ENCODE measurements around the gene BNC1.

Gene BNC1

GRCh38 chr15:83322061-83322460 lies 37.6 kb upstream of the BNC1 start:
- Histone ChIP-seq H3K27me3 (ENCODE audit: insufficient read depth, low read depth, severe bottlenecking) (no peaks in the 10 kb centered on the region), H3K9me3 (ENCODE audit: severe bottlenecking) (no peaks in the 10 kb centered on the region), H3K4me3 (ENCODE audit: low read depth, low read length) (no peak overlapping the region), H3K27ac (no peak overlapping the region), H3K36me3 (no peaks in the 10 kb centered on the region)
- no peak for TF ChIP-seq CTCF (IDR thresholded peaks at IDR 0.05; ENCODE audit: low read depth, low read length)
- no peak for DNase-seq

- Histone ChIP-seq H3K36me3 (no peaks in the 10 kb centered on the region), H3K27me3 (ENCODE audit: insufficient read depth, low read depth, severe bottlenecking) (no peaks in the 10 kb centered on the region), H3K27ac (no peak overlapping the region), H3K4me3 (ENCODE audit: low read depth, low read length) (no peak overlapping the region), H3K9me3 (ENCODE audit: severe bottlenecking) (no peaks in the 10 kb centered on the region)
- no peak for DNase-seq
- TF ChIP-seq CTCF (IDR thresholded peaks at IDR 0.05; ENCODE audit: low read depth, low read length): no peak
These were observed 36.4 kb upstream of the BNC1 start for GRCh38 chr15:83320844-83321243.

GRCh38 chr15:83320404-83320803 lies 35.9 kb upstream of the BNC1 start:
- no peak overlapping the region for H3K27ac ChIP-seq
- H3K27me3 ChIP-seq (ENCODE audit: insufficient read depth, low read depth, severe bottlenecking): no peaks in the 10 kb centered on the region
- no peaks in the 10 kb centered on the region for H3K9me3 ChIP-seq (ENCODE audit: severe bottlenecking)
- H3K36me3 ChIP-seq: no peaks in the 10 kb centered on the region
- no peak for TF ChIP-seq CTCF (IDR thresholded peaks at IDR 0.05; ENCODE audit: low read depth, low read length)
- H3K4me3 ChIP-seq (ENCODE audit: low read depth, low read length): no peak overlapping the region
- DNase-seq: no peak

- TF ChIP-seq CTCF (IDR thresholded peaks at IDR 0.05; ENCODE audit: low read depth, low read length): no peak
- H3K9me3 ChIP-seq (ENCODE audit: severe bottlenecking): no peaks in the 10 kb centered on the region
- no peak overlapping the region for H3K27ac ChIP-seq
These were observed 35.3 kb upstream of the BNC1 start for GRCh38 chr15:83319771-83320170.

GRCh38 chr15:83318861-83319415 lies 34.5 kb upstream of the BNC1 start:
- no peaks in the 10 kb centered on the region for H3K27me3 ChIP-seq (ENCODE audit: insufficient read depth, low read depth, severe bottlenecking)
- H3K27ac ChIP-seq: no peak overlapping the region
- no peak overlapping the region for H3K4me3 ChIP-seq (ENCODE audit: low read depth, low read length)
- no peaks in the 10 kb centered on the region for H3K36me3 ChIP-seq
- no peaks in the 10 kb centered on the region for H3K9me3 ChIP-seq (ENCODE audit: severe bottlenecking)
- DNase-seq: no peak
- no peak for TF ChIP-seq CTCF (IDR thresholded peaks at IDR 0.05; ENCODE audit: low read depth, low read length)

More at GRCh38 chr15:83319771-83320170, 35.3 kb upstream of the BNC1 start:
- Histone ChIP-seq H3K4me3 (ENCODE audit: low read depth, low read length) (no peak overlapping the region), H3K27me3 (ENCODE audit: insufficient read depth, low read depth, severe bottlenecking) (no peaks in the 10 kb centered on the region), H3K36me3 (no peaks in the 10 kb centered on the region)
- DNase-seq: no peak

GRCh38 chr15:83318036-83318435 lies 33.6 kb upstream of the BNC1 start:
- no peak overlapping the region for H3K27ac ChIP-seq
- H3K27me3 ChIP-seq (ENCODE audit: insufficient read depth, low read depth, severe bottlenecking): no peaks in the 10 kb centered on the region
- H3K4me3 ChIP-seq (ENCODE audit: low read depth, low read length): no peak overlapping the region
- no peak for TF ChIP-seq CTCF (IDR thresholded peaks at IDR 0.05; ENCODE audit: low read depth, low read length)
- H3K9me3 ChIP-seq (ENCODE audit: severe bottlenecking): no peaks in the 10 kb centered on the region
- DNase-seq: no peak
- H3K36me3 ChIP-seq: no peaks in the 10 kb centered on the region

All from WERI-Rb-1 (cell line).